GM21737 (cell line): Measurements from ENCODE around the gene SELENOI.

ENCODE experiments used
- ATAC-seq: cut with Tn5 transposase; IDR thresholded peaks from one replicate; pipeline ENCODE4 v1.9.1; 2021; ENCODE audit warnings: mild to moderate bottlenecking, moderate library complexity; ENCODE audit not compliant: unreplicated experiment

SELENOI gene

GRCh38 chr2:26444236-26444635 is 98.3 kb downstream of the SELENOI start:
- ATAC-seq = no peak
